Endothelial cell of umbilical vein (primary cell): ENCODE results near the gene ADD2.

Experiments
- EZH2 ChIP-seq: IDR thresholded peaks from 2 replicates; pipeline ENCODE4 v1.6.1; 2012; ENCODE audit warnings: borderline replicate concordance, low read depth, mild to moderate bottlenecking, moderate library complexity, low read length, inconsistent platforms; ENCODE audit not compliant: severe bottlenecking
- POLR2AphosphoS5 ChIP-seq: IDR thresholded peaks from 2 replicates; pipeline ENCODE4 v1.6.1; 2012; ENCODE audit warnings: low read depth, mild to moderate bottlenecking, control low read depth, low read length, moderate library complexity; ENCODE audit not compliant: insufficient read depth

- TF ChIP-seq EZH2, result no peak
- TF ChIP-seq POLR2AphosphoS5, result no peak
Observed at GRCh38 chr2:70658476-70658875, 109.5 kb downstream of the ADD2 start.
